DOHH2 (cell line): ENCODE results near the gene ANTKMT.

ENCODE experiments used
- CTCF ChIP-seq: fragments of 200-600 bp; sonication (generic); IDR thresholded peaks from one replicate; pipeline ENCODE4 v1.5.1; 2014; ENCODE audit warnings: antibody characterized with exemption, mild to moderate bottlenecking, low read depth, low read length; ENCODE audit not compliant: poor library complexity, severe bottlenecking
- EZH2phosphoT487 ChIP-seq: fragments of 200-600 bp; sonication (generic); IDR thresholded peaks from 2 replicates; pipeline ENCODE4 v1.6.1; 2017; ENCODE audit warnings: borderline replicate concordance, mild to moderate bottlenecking, antibody characterized with exemption, low read length, moderate library complexity, mixed read lengths

GRCh38 chr16:674968-675883 lies 45.7 kb upstream of the ANTKMT start, which contains the start of gene RHBDL1:
- TF ChIP-seq CTCF (no peak), EZH2phosphoT487 (no peak)
